A673 (cell line): ENCODE results near the gene FBXW5. TPM values are rescaled to one million over a fixed set of nuclear protein-coding genes. Genes with fewer than 3 reads are reported as not detected.
A peak's percentile ranks its signal among the peaks of the same experiment; 100 is the strongest.

ENCODE experiments used
- BruUV-seq: library from RNA; stranded (reverse); fragments of 400-500 nt; replicated peaks from 2 replicates; lab custom pipeline; 2021; lab: Mats Ljungman, UMichigan
- CTCF ChIA-PET: fragments of 300-600 bp; sonication (Branson Sonifier 250); formaldehyde crosslinking; loops from one replicate; lab custom pipeline; 2022; ENCODE audit warnings: antibody characterized with exemption; lab: Charles Lee
- POLR2A ChIA-PET: fragments of 300-600 bp; sonication (Branson Sonifier 250); formaldehyde crosslinking; loops from one replicate; lab custom pipeline; 2022; ENCODE audit warnings: antibody characterized with exemption; ENCODE audit not compliant: low non-redundant PET; lab: Charles Lee
- DNase-seq: peaks from one replicate; pipeline ENCODE4 v3.0.0-alpha.2; 2015; ENCODE audit warnings: low spot score
- H3K27ac ChIP-seq: fragments of 200-600 bp; sonication (generic); 2 replicates; pipeline ENCODE4 v1.5.1; 2016; ENCODE audit warnings: mixed run types, low read depth, mild to moderate bottlenecking, mixed read lengths, antibody characterized with exemption, low read length; ENCODE audit not compliant: poor library complexity, severe bottlenecking
- H3K27me3 ChIP-seq: fragments of 200-600 bp; sonication (generic); replicated peaks from 2 replicates; pipeline ENCODE4 v1.6.1; 2017; ENCODE audit warnings: mixed run types, low read depth, mild to moderate bottlenecking, mixed read lengths, antibody characterized with exemption, low read length; ENCODE audit not compliant: insufficient read depth, poor library complexity
- H3K36me3 ChIP-seq: fragments of 200-600 bp; sonication (generic); 2 replicates; pipeline ENCODE4 v1.6.1; 2016; ENCODE audit warnings: mixed run types, mild to moderate bottlenecking, mixed read lengths, antibody characterized with exemption, low read length; ENCODE audit not compliant: insufficient read depth, poor library complexity, severe bottlenecking
- H3K4me1 ChIP-seq: fragments of 200-600 bp; sonication (generic); 2 replicates; pipeline ENCODE4 v1.6.1; 2017; ENCODE audit warnings: mixed run types, mild to moderate bottlenecking, mixed read lengths, antibody characterized with exemption, low read length; ENCODE audit not compliant: insufficient read depth, poor library complexity, severe bottlenecking
- H3K4me3 ChIP-seq: fragments of 200-600 bp; sonication (generic); 2 replicates; pipeline ENCODE4 v1.5.1; 2016; ENCODE audit warnings: low read depth, mixed run types, mild to moderate bottlenecking, mixed read lengths, low read length; ENCODE audit not compliant: poor library complexity, severe bottlenecking
- H3K9me3 ChIP-seq: fragments of 200-600 bp; sonication (generic); 2 replicates; pipeline ENCODE4 v1.6.1; 2016; ENCODE audit warnings: mixed run types, low read depth, mild to moderate bottlenecking, mixed read lengths, antibody characterized with exemption, low read length; ENCODE audit not compliant: poor library complexity, severe bottlenecking
- EZH2 ChIP-seq: fragments of 200-600 bp; sonication (generic); IDR thresholded peaks from 2 replicates; pipeline ENCODE4 v1.6.1; 2017; ENCODE audit warnings: borderline replicate concordance, low read depth, mild to moderate bottlenecking, mixed read lengths, antibody characterized with exemption, low read length; ENCODE audit not compliant: poor library complexity, severe bottlenecking
- intact Hi-C: fragments of 100-400 bp; cut with micrococcal nuclease; formaldehyde crosslinking; loops from one replicate; pipeline ENCODE4 v1.10.0; 2022; ENCODE audit not compliant: unreplicated experiment
- total RNA-seq: library from RNA; stranded (reverse); gene quantifications from 2 replicates; pipeline ENCODE4 v1.2.3, GENCODE V29; 2021
- TF ChIP-seq, protein P1 (sequence below): fragments of 300-800, 200-600 bp; sonication (generic); conservative IDR thresholded peaks from 2 replicates; pipeline ENCODE4 v1.5.1; 2017; ENCODE audit warnings: low read depth, mild to moderate bottlenecking, antibody characterized with exemption, low read length, moderate library complexity, mixed read lengths

The FBXW5 gene
- total RNA-seq, 1 experiment from 2014 or later: 81.8 TPM

DNA sequence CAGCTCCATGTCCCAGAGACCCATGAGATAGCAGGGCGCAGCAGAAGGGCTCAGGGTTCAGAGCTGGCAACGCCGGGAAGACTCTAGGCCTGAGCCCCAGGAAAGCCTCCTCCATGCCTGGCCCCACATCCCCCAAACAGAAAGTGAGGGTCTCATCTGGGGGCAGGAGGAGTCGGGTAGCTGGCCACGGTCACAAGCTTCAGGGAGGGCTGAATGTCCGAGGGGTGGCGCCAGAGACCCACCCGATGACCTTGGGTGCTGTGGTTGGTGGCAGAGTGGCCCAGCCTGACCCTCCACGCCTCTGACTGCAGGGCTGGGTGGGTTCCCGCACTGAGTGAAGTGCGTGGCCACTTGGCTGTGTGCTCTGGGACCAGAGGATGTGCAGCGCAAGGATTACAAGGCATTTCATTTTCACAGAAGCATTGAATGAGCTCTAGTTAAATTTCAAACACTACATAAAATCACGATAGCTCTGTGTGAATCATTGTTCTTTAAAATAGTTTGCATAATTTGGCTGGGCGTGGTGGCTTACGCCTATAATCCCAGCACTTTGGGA, 3.5 kb upstream of the FBXW5 start:
- no TSS peak for BruUV-seq
- Histone ChIP-seq H3K4me1 (no peaks in the 10 kb centered on the region), H3K9me3 (no peaks in the 10 kb centered on the region), H3K4me3 (no peak overlapping the region), H3K36me3 (peaks cover under 1% of the 10 kb centered on the region), H3K27ac (peak overlapping the region; percentile 25), H3K27me3 (no peaks in the 10 kb centered on the region)
- ChIA-PET POLR2A (no interaction called here), CTCF (interaction anchor here (0.6 to 0.9 kb wide), 2 partner anchors 116 to 138 kb away, joined by 3 to 4 read pairs; no protein-coding TSS in a partner anchor)
- peak; percentile 34 for DNase-seq
- intact Hi-C loops: no loop called here
- TF ChIP-seq, protein P1, sequence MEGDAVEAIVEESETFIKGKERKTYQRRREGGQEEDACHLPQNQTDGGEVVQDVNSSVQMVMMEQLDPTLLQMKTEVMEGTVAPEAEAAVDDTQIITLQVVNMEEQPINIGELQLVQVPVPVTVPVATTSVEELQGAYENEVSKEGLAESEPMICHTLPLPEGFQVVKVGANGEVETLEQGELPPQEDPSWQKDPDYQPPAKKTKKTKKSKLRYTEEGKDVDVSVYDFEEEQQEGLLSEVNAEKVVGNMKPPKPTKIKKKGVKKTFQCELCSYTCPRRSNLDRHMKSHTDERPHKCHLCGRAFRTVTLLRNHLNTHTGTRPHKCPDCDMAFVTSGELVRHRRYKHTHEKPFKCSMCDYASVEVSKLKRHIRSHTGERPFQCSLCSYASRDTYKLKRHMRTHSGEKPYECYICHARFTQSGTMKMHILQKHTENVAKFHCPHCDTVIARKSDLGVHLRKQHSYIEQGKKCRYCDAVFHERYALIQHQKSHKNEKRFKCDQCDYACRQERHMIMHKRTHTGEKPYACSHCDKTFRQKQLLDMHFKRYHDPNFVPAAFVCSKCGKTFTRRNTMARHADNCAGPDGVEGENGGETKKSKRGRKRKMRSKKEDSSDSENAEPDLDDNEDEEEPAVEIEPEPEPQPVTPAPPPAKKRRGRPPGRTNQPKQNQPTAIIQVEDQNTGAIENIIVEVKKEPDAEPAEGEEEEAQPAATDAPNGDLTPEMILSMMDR: peak; percentile 43
- TF ChIP-seq EZH2: no peak

DNA sequence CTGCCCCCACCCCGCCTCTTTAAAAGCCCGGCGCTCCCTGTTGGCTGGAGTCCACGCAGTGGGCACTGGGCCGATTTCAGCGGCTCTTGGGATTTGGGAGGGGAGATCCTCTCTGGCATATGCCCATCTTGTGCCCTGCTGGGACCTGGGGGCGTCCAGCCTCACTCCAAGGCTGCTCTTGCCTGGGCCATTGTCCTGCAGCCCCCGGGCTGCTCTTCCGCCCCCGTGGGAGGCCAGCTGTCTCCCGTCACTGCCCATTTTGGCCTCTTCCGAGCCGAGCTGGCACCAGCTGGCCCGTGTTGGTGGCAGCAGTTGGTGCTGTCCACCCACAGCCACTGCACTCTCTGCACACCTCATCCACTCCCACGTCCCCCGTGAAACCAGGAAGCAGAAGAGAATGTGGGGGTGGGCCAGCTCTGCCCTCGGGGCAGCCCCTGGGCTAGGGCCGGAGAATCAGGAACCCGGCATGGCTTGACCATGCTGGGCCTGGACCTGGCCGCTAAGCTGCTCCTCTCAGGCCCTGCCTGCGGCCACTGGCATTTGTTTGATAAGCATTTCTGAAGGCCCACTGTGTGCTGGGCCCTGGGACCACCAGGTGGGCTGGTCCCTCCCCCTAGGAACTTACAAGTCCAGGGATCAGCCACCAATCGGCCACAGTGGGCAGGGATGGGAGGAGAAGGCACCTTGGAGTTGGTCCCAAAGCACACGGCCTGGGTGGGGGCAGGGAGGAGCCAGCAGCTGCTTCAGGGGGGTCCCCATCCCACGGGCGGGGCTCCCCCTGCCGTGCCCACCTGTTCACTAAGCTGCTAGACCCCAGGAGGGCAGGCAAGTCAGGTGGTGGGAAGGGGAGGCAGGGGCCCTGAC, 2.7 kb upstream of the FBXW5 start:
- H3K9me3 ChIP-seq: no peaks in the 10 kb centered on the region
- no peak for DNase-seq
- TF ChIP-seq, protein P1: no peak
- TF ChIP-seq EZH2: no peak
- intact Hi-C loops: no loop called here
- H3K4me1 ChIP-seq: no peaks in the 10 kb centered on the region
- CTCF ChIA-PET: no interaction called here
- no TSS peak for BruUV-seq
- H3K4me3 ChIP-seq: no peak overlapping the region
- no peaks in the 10 kb centered on the region for H3K27me3 ChIP-seq
- POLR2A ChIA-PET: no interaction called here
- no peak overlapping the region for H3K27ac ChIP-seq
- peaks cover 8% of the 10 kb centered on the region for H3K36me3 ChIP-seq

DNA sequence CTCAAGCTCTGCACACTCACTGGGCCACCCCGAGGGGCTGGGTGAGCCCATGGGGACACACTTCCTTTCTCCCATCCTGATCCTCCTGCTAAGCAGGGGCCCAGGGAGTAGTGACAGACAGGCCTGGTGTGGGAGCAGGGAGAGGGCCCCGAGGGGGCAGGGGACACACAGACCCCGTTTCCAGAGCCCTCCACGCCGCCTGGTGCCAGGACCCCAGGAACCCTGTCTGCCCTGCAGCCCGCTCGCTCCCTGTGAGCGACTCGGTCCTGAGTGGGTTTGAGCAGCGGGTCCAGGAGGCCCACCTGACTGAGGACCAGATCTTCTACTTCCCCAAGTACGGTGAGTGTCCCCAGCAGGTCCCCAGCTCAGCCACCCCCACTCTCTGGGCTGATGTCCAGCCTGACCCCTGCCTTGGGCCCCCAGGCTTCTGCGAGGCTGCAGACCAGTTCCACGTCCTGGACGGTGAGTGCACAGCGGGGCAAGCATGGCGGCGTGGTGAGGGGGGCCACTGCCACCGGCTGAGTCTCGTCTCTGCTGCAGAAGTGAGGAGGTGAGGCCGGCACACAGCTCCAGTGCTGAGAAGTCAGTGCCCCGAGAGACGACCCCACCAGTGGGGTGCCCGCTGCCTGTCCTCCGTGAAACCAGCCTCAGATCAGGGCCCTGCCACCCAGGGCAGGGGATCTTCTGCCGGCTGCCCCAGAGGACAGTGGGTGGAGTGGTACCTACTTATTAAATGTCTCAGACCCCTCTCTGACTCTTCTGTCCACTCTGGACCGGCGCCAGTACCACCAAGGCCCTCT, 1.9 kb upstream of the FBXW5 start:
- Histone ChIP-seq H3K36me3 (peaks cover 16% of the 10 kb centered on the region), H3K27me3 (no peaks in the 10 kb centered on the region), H3K4me1 (no peaks in the 10 kb centered on the region), H3K9me3 (no peaks in the 10 kb centered on the region), H3K27ac (no peak overlapping the region), H3K4me3 (no peak overlapping the region)
- ChIA-PET CTCF (no interaction called here), POLR2A (no interaction called here)
- DNase-seq: no peak
- intact Hi-C loops: no loop called here
- TF ChIP-seq, protein P1: no peak
- TF ChIP-seq EZH2: no peak
- no TSS peak for BruUV-seq
